Stomach (tissue), 9 donors: Measurements from ENCODE around the gene TOM1. TPM values are rescaled to one million over a fixed set of nuclear protein-coding genes. Genes with fewer than 3 reads are reported as not detected.

Experiments
- DNase-seq, 2 donors: peaks; one replicate each; pipeline versions ENCODE4 v3.0.0 to v3.0.0-alpha.2; 2013 to 2019
- H3K27ac ChIP-seq, 5 donors: fragments of 200-600 bp in 4 of 5; sonication (generic) in 4 of 5; one replicate each; pipeline ENCODE4 v1.5.1; 2013 to 2019; ENCODE audit warnings: mild to moderate bottlenecking in 1 of 5, moderate library complexity in 1 of 5
- H3K27me3 ChIP-seq, 3 donors: fragments of 200-600 bp; sonication (generic); one replicate each; pipeline ENCODE4 v1.5.1; 2017 to 2019; ENCODE audit warnings: mixed run types in 1 of 3
- H3K36me3 ChIP-seq, 4 donors: fragments of 200-600 bp; sonication (generic); 1 replicate in 3 of 4; 2 replicates in 1 of 4; pipeline ENCODE4 v1.5.1; 2016 to 2019
- H3K4me1 ChIP-seq, 4 donors: fragments of 200-600 bp; sonication (generic); one replicate each; pipeline ENCODE4 v1.5.1; 2016 to 2019
- H3K4me3 ChIP-seq, 4 donors: fragments of 200-600 bp; sonication (generic) in 3 of 4; one replicate each; pipeline ENCODE4 v1.5.1; 2016 to 2019; ENCODE audit warnings: mild to moderate bottlenecking in 1 of 4
- H3K9me3 ChIP-seq, 4 donors: fragments of 200-600 bp; sonication (generic); one replicate each; pipeline ENCODE4 v1.5.1; 2016 to 2019
- EP300 ChIP-seq: sonication (generic); formaldehyde crosslinking; IDR thresholded peaks from one replicate; pipeline ENCODE4 v1.6.1; 2017; ENCODE audit warnings: antibody characterized with exemption
- POLR2A ChIP-seq, 4 donors: fragments of 450-650 bp; IDR thresholded peaks; one replicate each; pipeline ENCODE4 v1.6.1; 2016; ENCODE audit warnings: antibody characterized with exemption in 4 of 4, control low read depth in 2 of 4, mild to moderate bottlenecking in 1 of 4, moderate library complexity in 1 of 4
- POLR2AphosphoS5 ChIP-seq, 3 donors: sonication (generic); formaldehyde crosslinking; IDR thresholded peaks; one replicate each; pipeline ENCODE4 v1.6.1; 2016; ENCODE audit warnings: antibody characterized with exemption in 3 of 3
- WGBS, 5 donors: extraction: QIAGEN DNeasy Blood & Tissue Kit in 3 of 5; methylation state at CpG; one replicate each; pipeline versions ENCODE4 v1.1.5 to v1.1.7; 2013 to 2018; 5-methylcytosine and 5-hydroxymethylcytosine counted together
- intact Hi-C: fragments of 100-400 bp; cut with DNase I; formaldehyde crosslinking; loops from one replicate; pipeline ENCODE4 v1.15.1; 2023; ENCODE audit warnings: low total_unique reads
- polyA plus RNA-seq, 3 donors: library from polyadenylated mRNA; stranded (reverse); fragments of 200-250 nt; gene quantifications; one replicate each; pipeline ENCODE4 v1.2.3, GENCODE V29; 2013
- total RNA-seq, 5 donors: library from RNA; depleted of rRNA; stranded (reverse); fragments of >200 nt; gene quantifications; one replicate each; pipeline versions ENCODE4 v1.1.0 to v1.2.3, GENCODE V29; 2014 to 2016
- TF ChIP-seq, protein P1 (sequence below), 7 experiments: fragments of 450-650 bp in 4 of 7; fragments of 200-600 bp in 3 of 7; sonication (generic) in 3 of 7; IDR thresholded peaks; one replicate each; pipeline ENCODE4 v1.5.1; 2016 to 2019; ENCODE audit warnings: antibody characterized with exemption in 7 of 7, control low read depth in 2 of 7, mild to moderate bottlenecking in 1 of 7
- donor health status: healthy with polysubstance abuse.
- donor health status: Bipolar disorder and iron deficiency.
- donor health status: healthy.

The TOM1 gene
- total and polyA plus RNA-seq, 8 donors: 17.3 to 150 (median 40.5) TPM

DNA sequence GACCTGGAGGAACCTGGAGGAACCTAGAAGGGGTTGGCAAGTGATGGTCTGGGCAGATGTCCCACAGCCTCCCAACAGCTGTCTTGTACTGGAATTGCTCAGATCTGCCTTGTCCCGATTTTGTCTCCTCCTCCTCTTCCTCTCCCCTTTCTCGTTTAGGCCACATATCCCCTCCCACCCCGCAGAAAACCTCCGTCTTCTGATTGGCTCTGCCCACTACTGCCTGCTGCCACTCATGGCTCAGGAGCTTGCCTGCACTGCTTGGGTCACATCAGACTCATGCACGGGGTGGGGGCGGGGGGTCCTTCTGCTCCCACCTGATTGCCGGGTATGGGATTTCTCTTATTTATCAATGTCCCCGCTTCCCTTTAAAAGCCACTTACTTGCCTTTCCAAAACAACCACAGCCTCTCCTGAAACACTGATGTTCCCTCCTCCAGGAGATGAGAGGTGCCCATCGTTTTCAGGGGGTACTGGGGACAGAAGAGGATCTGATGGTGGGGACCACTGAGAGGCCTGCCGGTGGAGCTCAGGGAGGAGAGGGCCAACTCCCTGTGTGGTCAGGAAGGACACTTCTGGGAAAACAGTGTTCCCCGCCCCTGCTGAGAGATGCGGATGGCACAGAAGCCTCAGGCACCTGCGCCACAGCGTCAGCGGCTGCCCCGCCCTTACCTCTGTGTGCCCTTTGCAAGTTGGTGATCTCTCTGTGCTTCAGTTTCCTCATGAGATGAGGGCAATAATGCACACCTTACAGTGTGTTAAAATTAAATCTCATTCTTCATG lies 14.7 kb downstream of the TOM1 start:
- Histone ChIP-seq H3K4me1 (peaks cover 18 to 69% (median 51%) of the 10 kb centered on the region in 4 donors), H3K36me3 (peaks cover 18 to 28% (median 26%) of the 10 kb centered on the region in 4 donors), H3K27ac (peak overlapping the region in 2 of 5 donors; percentile 55 to 61), H3K9me3 (no peaks in the 10 kb centered on the region), H3K4me3 (no peak overlapping the region), H3K27me3 (no peaks in the 10 kb centered on the region)
- 74 to 86% (median 79%) methylated on average over 16 of the region's 16 CpGs for WGBS, 5 donors
- no peak for TF ChIP-seq EP300
- no peak for TF ChIP-seq POLR2A (IDR thresholded peaks at IDR 0.05)
- TF ChIP-seq POLR2AphosphoS5 (IDR thresholded peaks at IDR 0.05): no peak
- TF ChIP-seq, protein P1, sequence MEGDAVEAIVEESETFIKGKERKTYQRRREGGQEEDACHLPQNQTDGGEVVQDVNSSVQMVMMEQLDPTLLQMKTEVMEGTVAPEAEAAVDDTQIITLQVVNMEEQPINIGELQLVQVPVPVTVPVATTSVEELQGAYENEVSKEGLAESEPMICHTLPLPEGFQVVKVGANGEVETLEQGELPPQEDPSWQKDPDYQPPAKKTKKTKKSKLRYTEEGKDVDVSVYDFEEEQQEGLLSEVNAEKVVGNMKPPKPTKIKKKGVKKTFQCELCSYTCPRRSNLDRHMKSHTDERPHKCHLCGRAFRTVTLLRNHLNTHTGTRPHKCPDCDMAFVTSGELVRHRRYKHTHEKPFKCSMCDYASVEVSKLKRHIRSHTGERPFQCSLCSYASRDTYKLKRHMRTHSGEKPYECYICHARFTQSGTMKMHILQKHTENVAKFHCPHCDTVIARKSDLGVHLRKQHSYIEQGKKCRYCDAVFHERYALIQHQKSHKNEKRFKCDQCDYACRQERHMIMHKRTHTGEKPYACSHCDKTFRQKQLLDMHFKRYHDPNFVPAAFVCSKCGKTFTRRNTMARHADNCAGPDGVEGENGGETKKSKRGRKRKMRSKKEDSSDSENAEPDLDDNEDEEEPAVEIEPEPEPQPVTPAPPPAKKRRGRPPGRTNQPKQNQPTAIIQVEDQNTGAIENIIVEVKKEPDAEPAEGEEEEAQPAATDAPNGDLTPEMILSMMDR (IDR thresholded peaks at IDR 0.05): no peak
- no peak for DNase-seq
- intact Hi-C loops: no loop called here

DNA sequence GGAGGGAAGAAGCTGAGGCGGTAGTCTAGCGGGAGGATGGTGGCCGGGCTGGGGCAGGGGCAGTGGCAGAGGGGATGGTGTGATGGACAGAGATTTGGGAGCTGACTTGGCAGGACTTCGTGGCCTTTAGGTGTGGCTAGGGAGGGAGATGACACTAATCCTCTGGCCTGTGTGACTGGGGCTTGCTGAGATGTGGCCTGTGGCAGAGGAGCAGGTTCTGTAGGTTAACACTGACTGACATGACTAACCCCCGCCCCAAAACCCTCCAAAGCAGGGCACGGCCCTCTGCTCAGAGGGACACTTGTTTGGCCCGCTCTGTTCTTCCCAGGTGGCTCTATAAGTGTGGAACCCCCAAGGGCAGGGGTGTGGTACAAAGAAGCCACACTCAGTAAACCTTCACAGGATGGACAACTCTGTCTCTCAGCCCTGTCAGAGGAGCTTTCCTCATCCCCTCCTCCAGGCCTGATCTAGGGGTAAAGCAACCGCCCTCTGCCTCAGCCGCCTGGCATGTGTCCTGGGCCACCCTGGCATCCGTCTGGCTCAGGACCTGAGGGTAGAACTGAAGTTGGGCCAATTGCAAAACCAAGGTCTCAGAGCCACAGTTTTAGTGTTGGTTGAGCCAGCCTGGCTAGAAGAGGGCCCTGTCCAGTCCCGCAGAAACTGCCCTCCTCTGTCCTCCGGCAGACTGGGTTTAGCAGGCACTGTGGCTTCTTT lies 15.6 kb downstream of the TOM1 start:
- 76 to 87% (median 85%) methylated on average over 10 to 12 of the region's 12 CpGs for WGBS, 5 donors
- intact Hi-C loops: no loop called here
- peaks cover 18 to 64% (median 48%) of the 10 kb centered on the region in 4 donors for H3K4me1 ChIP-seq
- H3K36me3 ChIP-seq: peaks cover 20 to 34% (median 31%) of the 10 kb centered on the region in 4 donors
- no peaks in the 10 kb centered on the region for H3K9me3 ChIP-seq
- H3K4me3 ChIP-seq: no peak overlapping the region
- TF ChIP-seq, protein P1 (IDR thresholded peaks at IDR 0.05): no peak
- TF ChIP-seq POLR2AphosphoS5 (IDR thresholded peaks at IDR 0.05) (no peak), EP300 (no peak), POLR2A (IDR thresholded peaks at IDR 0.05) (no peak)
- H3K27me3 ChIP-seq: no peaks in the 10 kb centered on the region
- no peak for DNase-seq
- no peak overlapping the region for H3K27ac ChIP-seq

DNA sequence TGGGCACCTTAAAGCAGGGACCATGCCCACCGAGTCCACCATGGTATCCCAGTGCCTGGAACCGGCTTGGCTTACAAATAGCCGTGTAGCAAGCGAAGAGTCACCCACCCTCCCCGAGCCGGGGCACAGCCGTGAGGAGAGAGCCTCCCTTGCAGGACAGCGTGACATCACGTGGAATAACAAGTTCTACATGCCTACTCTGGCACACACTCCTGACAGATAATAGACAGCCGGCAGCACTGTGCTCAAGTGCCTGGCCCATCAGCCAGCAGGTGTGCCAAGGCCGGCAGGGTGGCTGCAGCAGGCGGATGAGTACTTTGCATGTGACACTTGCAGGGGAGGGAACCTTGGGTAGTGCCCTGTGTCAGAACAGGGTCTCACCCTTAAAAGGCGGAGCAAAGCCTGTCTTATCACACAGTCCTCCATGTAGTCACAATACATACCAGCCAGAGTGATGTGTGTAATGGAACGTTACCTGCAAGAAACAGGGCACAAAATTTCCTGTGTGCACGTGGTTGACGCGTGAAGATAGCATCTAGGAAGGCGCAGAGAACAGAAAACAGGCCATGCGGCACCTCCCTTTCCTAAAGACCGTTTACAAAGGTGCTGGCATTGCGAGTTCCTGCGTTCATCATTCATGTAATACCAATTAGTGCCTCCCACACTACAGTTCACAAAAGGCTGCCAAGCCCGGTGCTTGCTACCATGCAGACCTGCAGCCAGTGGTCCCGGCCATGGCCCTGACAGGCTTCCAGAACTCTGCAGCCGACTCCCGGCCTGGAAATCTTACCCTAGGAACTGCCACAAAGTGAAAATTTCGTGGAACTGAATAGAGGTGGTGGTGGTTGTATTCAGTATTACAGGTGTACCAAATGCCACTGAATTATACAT lies 16.4 kb downstream of the TOM1 start:
- no peak for DNase-seq
- intact Hi-C loops: no loop called here
- peaks cover 20 to 42% (median 39%) of the 10 kb centered on the region in 4 donors for H3K36me3 ChIP-seq
- peaks cover 18 to 56% (median 41%) of the 10 kb centered on the region in 4 donors for H3K4me1 ChIP-seq
- TF ChIP-seq POLR2A (IDR thresholded peaks at IDR 0.05) (no peak), EP300 (no peak), POLR2AphosphoS5 (IDR thresholded peaks at IDR 0.05) (no peak)
- TF ChIP-seq, protein P1 (IDR thresholded peaks at IDR 0.05): no peak
- no peak overlapping the region for H3K27ac ChIP-seq
- H3K27me3 ChIP-seq: no peaks in the 10 kb centered on the region
- H3K4me3 ChIP-seq: no peak overlapping the region
- WGBS, 5 donors: 59 to 82% (median 68%) methylated on average over 26 to 27 of the region's 27 CpGs
- no peaks in the 10 kb centered on the region for H3K9me3 ChIP-seq

DNA sequence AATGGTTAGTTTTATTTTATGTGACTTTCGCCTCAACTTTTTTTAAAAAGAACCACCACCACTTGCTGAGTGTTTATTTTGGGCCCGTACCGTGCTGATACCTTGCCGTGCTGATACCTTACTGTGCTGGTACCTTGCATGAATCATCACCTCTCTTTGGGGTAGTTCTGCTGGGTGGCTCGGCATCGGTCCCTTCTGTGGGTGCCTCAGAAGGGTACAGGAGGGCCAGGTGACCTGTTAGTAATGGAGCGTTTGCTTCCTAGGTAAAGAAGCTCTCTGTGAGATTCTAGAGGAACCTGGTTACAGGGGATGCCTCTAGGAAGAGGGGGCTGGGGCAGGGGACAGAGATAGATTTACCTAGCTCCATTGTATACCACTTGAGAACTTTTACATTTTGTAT lies 17.1 kb downstream of the TOM1 start:
- peaks cover 23 to 49% (median 45%) of the 10 kb centered on the region in 4 donors for H3K36me3 ChIP-seq
- no peaks in the 10 kb centered on the region for H3K27me3 ChIP-seq
- no peak overlapping the region for H3K4me3 ChIP-seq
- 90 to 94% (median 92%) methylated on average over 7 of the region's 7 CpGs for WGBS, 5 donors
- TF ChIP-seq POLR2AphosphoS5 (IDR thresholded peaks at IDR 0.05): no peak
- no peaks in the 10 kb centered on the region for H3K9me3 ChIP-seq
- intact Hi-C loops: no loop called here
- no peak for DNase-seq
- no peak overlapping the region for H3K27ac ChIP-seq
- peaks cover 18 to 49% (median 36%) of the 10 kb centered on the region in 4 donors for H3K4me1 ChIP-seq
